ENCODE results near the gene CHRFAM7A.
"Not testable (repeated sequence)": the region's sequence is repeated elsewhere in the genome, so short reads cannot be mapped to it uniquely, and the experiment has no call there.

CHRFAM7A gene

GRCh38 chr15:30375872-30376271 is 17.5 kb downstream of the CHRFAM7A start:
- not testable (repeated sequence) for H3K27me3 ChIP-seq (ENCODE audit: insufficient read depth, low read length); H3K79me2 ChIP-seq (ENCODE audit: control insufficient read depth, insufficient read depth, low read length, unreplicated experiment); H3K4me1 ChIP-seq (ENCODE audit: control insufficient read depth, insufficient read depth, low read length, unreplicated experiment); H2AFZ ChIP-seq (ENCODE audit: low read length, unreplicated experiment); H3K27ac ChIP-seq (ENCODE audit: low read depth, low read length); H3K4me3 ChIP-seq (ENCODE audit: low read depth, low read length); H3K36me3 ChIP-seq (ENCODE audit: insufficient read depth, low read length)

- not testable (repeated sequence) for H3K27me3 ChIP-seq (ENCODE audit: insufficient read depth, low read length); H3K4me1 ChIP-seq (ENCODE audit: control insufficient read depth, insufficient read depth, low read length, unreplicated experiment); H3K36me3 ChIP-seq (ENCODE audit: insufficient read depth, low read length); H3K4me3 ChIP-seq (ENCODE audit: low read depth, low read length); H3K79me2 ChIP-seq (ENCODE audit: control insufficient read depth, insufficient read depth, low read length, unreplicated experiment); H2AFZ ChIP-seq (ENCODE audit: low read length, unreplicated experiment); H3K27ac ChIP-seq (ENCODE audit: low read depth, low read length)
Measured at GRCh38 chr15:30374862-30375261, 18.5 kb downstream of the CHRFAM7A start.

GRCh38 chr15:30368271-30368670 is 25.1 kb downstream of the CHRFAM7A start:
- H2AFZ ChIP-seq (ENCODE audit: low read length, unreplicated experiment); H3K27me3 ChIP-seq (ENCODE audit: insufficient read depth, low read length); H3K27ac ChIP-seq (ENCODE audit: low read depth, low read length); H3K79me2 ChIP-seq (ENCODE audit: control insufficient read depth, insufficient read depth, low read length, unreplicated experiment); H3K4me1 ChIP-seq (ENCODE audit: control insufficient read depth, insufficient read depth, low read length, unreplicated experiment); H3K36me3 ChIP-seq (ENCODE audit: insufficient read depth, low read length); H3K4me3 ChIP-seq (ENCODE audit: low read depth, low read length): not testable (repeated sequence)

GRCh38 chr15:30367246-30367645 is 26.1 kb downstream of the CHRFAM7A start:
- H3K79me2 ChIP-seq (ENCODE audit: control insufficient read depth, insufficient read depth, low read length, unreplicated experiment); H3K4me1 ChIP-seq (ENCODE audit: control insufficient read depth, insufficient read depth, low read length, unreplicated experiment); H3K27me3 ChIP-seq (ENCODE audit: insufficient read depth, low read length); H2AFZ ChIP-seq (ENCODE audit: low read length, unreplicated experiment); H3K4me3 ChIP-seq (ENCODE audit: low read depth, low read length); H3K27ac ChIP-seq (ENCODE audit: low read depth, low read length); H3K36me3 ChIP-seq (ENCODE audit: insufficient read depth, low read length): not testable (repeated sequence)

GRCh38 chr15:30361404-30361803 is 31.9 kb downstream of the CHRFAM7A start:
- not testable (repeated sequence) for H3K4me1 ChIP-seq (ENCODE audit: control insufficient read depth, insufficient read depth, low read length, unreplicated experiment); H2AFZ ChIP-seq (ENCODE audit: low read length, unreplicated experiment); H3K36me3 ChIP-seq (ENCODE audit: insufficient read depth, low read length); H3K4me3 ChIP-seq (ENCODE audit: low read depth, low read length); H3K79me2 ChIP-seq (ENCODE audit: control insufficient read depth, insufficient read depth, low read length, unreplicated experiment); H3K27ac ChIP-seq (ENCODE audit: low read depth, low read length); H3K27me3 ChIP-seq (ENCODE audit: insufficient read depth, low read length)

GRCh38 chr15:30360990-30361389 is 32.4 kb downstream of the CHRFAM7A start:
- not testable (repeated sequence) for H3K4me1 ChIP-seq (ENCODE audit: control insufficient read depth, insufficient read depth, low read length, unreplicated experiment); H3K27ac ChIP-seq (ENCODE audit: low read depth, low read length); H2AFZ ChIP-seq (ENCODE audit: low read length, unreplicated experiment); H3K4me3 ChIP-seq (ENCODE audit: low read depth, low read length); H3K79me2 ChIP-seq (ENCODE audit: control insufficient read depth, insufficient read depth, low read length, unreplicated experiment); H3K36me3 ChIP-seq (ENCODE audit: insufficient read depth, low read length); H3K27me3 ChIP-seq (ENCODE audit: insufficient read depth, low read length)

GRCh38 chr15:30355043-30355442 is 38.3 kb downstream of the CHRFAM7A start:
- not testable (repeated sequence) for H3K36me3 ChIP-seq (ENCODE audit: insufficient read depth, low read length); H3K4me3 ChIP-seq (ENCODE audit: low read depth, low read length); H2AFZ ChIP-seq (ENCODE audit: low read length, unreplicated experiment); H3K27me3 ChIP-seq (ENCODE audit: insufficient read depth, low read length); H3K4me1 ChIP-seq (ENCODE audit: control insufficient read depth, insufficient read depth, low read length, unreplicated experiment); H3K27ac ChIP-seq (ENCODE audit: low read depth, low read length); H3K79me2 ChIP-seq (ENCODE audit: control insufficient read depth, insufficient read depth, low read length, unreplicated experiment)

- H3K36me3 ChIP-seq (ENCODE audit: insufficient read depth, low read length); H3K79me2 ChIP-seq (ENCODE audit: control insufficient read depth, insufficient read depth, low read length, unreplicated experiment); H3K4me3 ChIP-seq (ENCODE audit: low read depth, low read length); H2AFZ ChIP-seq (ENCODE audit: low read length, unreplicated experiment); H3K27ac ChIP-seq (ENCODE audit: low read depth, low read length); H3K4me1 ChIP-seq (ENCODE audit: control insufficient read depth, insufficient read depth, low read length, unreplicated experiment); H3K27me3 ChIP-seq (ENCODE audit: insufficient read depth, low read length): not testable (repeated sequence)
Measured at GRCh38 chr15:30349803-30350202, 43.5 kb downstream of the CHRFAM7A start.

- H3K27me3 ChIP-seq (ENCODE audit: insufficient read depth, low read length); H3K79me2 ChIP-seq (ENCODE audit: control insufficient read depth, insufficient read depth, low read length, unreplicated experiment); H3K27ac ChIP-seq (ENCODE audit: low read depth, low read length): not testable (repeated sequence)
Measured at GRCh38 chr15:30336584-30336983, 56.8 kb downstream of the CHRFAM7A start.

GRCh38 chr15:30334152-30334551 is 59.2 kb downstream of the CHRFAM7A start:
- H3K4me3 ChIP-seq (ENCODE audit: low read depth, low read length); H3K27ac ChIP-seq (ENCODE audit: low read depth, low read length); H2AFZ ChIP-seq (ENCODE audit: low read length, unreplicated experiment); H3K27me3 ChIP-seq (ENCODE audit: insufficient read depth, low read length); H3K79me2 ChIP-seq (ENCODE audit: control insufficient read depth, insufficient read depth, low read length, unreplicated experiment); H3K36me3 ChIP-seq (ENCODE audit: insufficient read depth, low read length); H3K4me1 ChIP-seq (ENCODE audit: control insufficient read depth, insufficient read depth, low read length, unreplicated experiment): not testable (repeated sequence)

More at GRCh38 chr15:30336584-30336983, 56.8 kb downstream of the CHRFAM7A start:
- not testable (repeated sequence) for H3K4me1 ChIP-seq (ENCODE audit: control insufficient read depth, insufficient read depth, low read length, unreplicated experiment); H3K36me3 ChIP-seq (ENCODE audit: insufficient read depth, low read length); H2AFZ ChIP-seq (ENCODE audit: low read length, unreplicated experiment); H3K4me3 ChIP-seq (ENCODE audit: low read depth, low read length)

- H3K27ac ChIP-seq (ENCODE audit: low read depth, low read length); H3K79me2 ChIP-seq (ENCODE audit: control insufficient read depth, insufficient read depth, low read length, unreplicated experiment); H2AFZ ChIP-seq (ENCODE audit: low read length, unreplicated experiment); H3K27me3 ChIP-seq (ENCODE audit: insufficient read depth, low read length); H3K4me3 ChIP-seq (ENCODE audit: low read depth, low read length); H3K36me3 ChIP-seq (ENCODE audit: insufficient read depth, low read length); H3K4me1 ChIP-seq (ENCODE audit: control insufficient read depth, insufficient read depth, low read length, unreplicated experiment): not testable (repeated sequence)
Measured at GRCh38 chr15:30326145-30326544, 67.2 kb downstream of the CHRFAM7A start.

- not testable (repeated sequence) for H3K27me3 ChIP-seq (ENCODE audit: insufficient read depth, low read length); H2AFZ ChIP-seq (ENCODE audit: low read length, unreplicated experiment); H3K27ac ChIP-seq (ENCODE audit: low read depth, low read length); H3K79me2 ChIP-seq (ENCODE audit: control insufficient read depth, insufficient read depth, low read length, unreplicated experiment); H3K36me3 ChIP-seq (ENCODE audit: insufficient read depth, low read length); H3K4me1 ChIP-seq (ENCODE audit: control insufficient read depth, insufficient read depth, low read length, unreplicated experiment); H3K4me3 ChIP-seq (ENCODE audit: low read depth, low read length)
Measured at GRCh38 chr15:30321063-30321462, 72.3 kb downstream of the CHRFAM7A start.

All from ACC112 (cell line).